ENCODE data around the gene SMARCA4.

Gene SMARCA4

GRCh38 chr19:10998666-10999065, 37.8 kb downstream of the SMARCA4 start:
- H3K27me3 ChIP-seq (ENCODE audit: insufficient read depth, low read length, poor library complexity, severe bottlenecking), result no peaks in the 10 kb centered on the region
- no peaks in the 10 kb centered on the region for H3K79me2 ChIP-seq (ENCODE audit: insufficient read depth, low read length)
- H3K4me2 ChIP-seq (ENCODE audit: low read depth, low read length, poor library complexity, severe bottlenecking), result no peak overlapping the region
- no peak overlapping the region for H3K4me3 ChIP-seq (ENCODE audit: low read length, poor library complexity, severe bottlenecking)
- H3K9ac ChIP-seq (ENCODE audit: low read depth, low read length, poor library complexity, severe bottlenecking), result no peak overlapping the region
- H3F3A ChIP-seq (ENCODE audit: low read depth), result no peaks in the 10 kb centered on the region
- H4K20me1 ChIP-seq (ENCODE audit: insufficient read depth, low read length, poor library complexity, severe bottlenecking), result no peaks in the 10 kb centered on the region
- TF ChIP-seq CTCF (conservative IDR thresholded peaks at IDR 0.05; ENCODE audit: low read length) (no peak), EZH2phosphoT487 (IDR thresholded peaks at IDR 0.05; ENCODE audit: borderline replicate concordance) (no peak)
- H3K9me2 ChIP-seq (replicated peaks; ENCODE audit: low read depth, low read length), result no peaks in the 10 kb centered on the region
- H2AFZ ChIP-seq (ENCODE audit: low read length), result no peak overlapping the region
- H3K4me1 ChIP-seq (ENCODE audit: insufficient read depth, low read length, poor library complexity, severe bottlenecking), result no peaks in the 10 kb centered on the region
- H3K9me3 ChIP-seq (ENCODE audit: insufficient read depth, low read depth, low read length), result no peaks in the 10 kb centered on the region
- peaks cover 83% of the 10 kb centered on the region; the same call in 1 of the 2 replicates for H3K36me3 ChIP-seq (ENCODE audit: insufficient read depth, low read length)

- no peaks in the 10 kb centered on the region for H3K9me3 ChIP-seq (ENCODE audit: insufficient read depth, low read depth, low read length)
- H3K4me2 ChIP-seq (ENCODE audit: low read depth, low read length, poor library complexity, severe bottlenecking), result no peak overlapping the region
- H3K79me2 ChIP-seq (ENCODE audit: insufficient read depth, low read length), result no peaks in the 10 kb centered on the region
- TF ChIP-seq CTCF (conservative IDR thresholded peaks at IDR 0.05; ENCODE audit: low read length) (no peak), EZH2phosphoT487 (IDR thresholded peaks at IDR 0.05; ENCODE audit: borderline replicate concordance) (no peak)
- no peak overlapping the region for H2AFZ ChIP-seq (ENCODE audit: low read length)
- peaks cover 76% of the 10 kb centered on the region for H3K36me3 ChIP-seq (ENCODE audit: insufficient read depth, low read length)
- no peak overlapping the region for H3K4me3 ChIP-seq (ENCODE audit: low read length, poor library complexity, severe bottlenecking)
- H3F3A ChIP-seq (ENCODE audit: low read depth), result no peaks in the 10 kb centered on the region
- H4K20me1 ChIP-seq (ENCODE audit: insufficient read depth, low read length, poor library complexity, severe bottlenecking), result no peaks in the 10 kb centered on the region
- no peaks in the 10 kb centered on the region for H3K27me3 ChIP-seq (ENCODE audit: insufficient read depth, low read length, poor library complexity, severe bottlenecking)
- no peaks in the 10 kb centered on the region for H3K9me2 ChIP-seq (replicated peaks; ENCODE audit: low read depth, low read length)
- H3K4me1 ChIP-seq (ENCODE audit: insufficient read depth, low read length, poor library complexity, severe bottlenecking), result no peaks in the 10 kb centered on the region
- no peak overlapping the region for H3K9ac ChIP-seq (ENCODE audit: low read depth, low read length, poor library complexity, severe bottlenecking)
Observed at GRCh38 chr19:11005521-11005920, 44.7 kb downstream of the SMARCA4 start.

- Histone ChIP-seq H3K4me1 (ENCODE audit: insufficient read depth, low read length, poor library complexity, severe bottlenecking) (no peaks in the 10 kb centered on the region), H3K9ac (ENCODE audit: low read depth, low read length, poor library complexity, severe bottlenecking) (no peak overlapping the region), H3F3A (ENCODE audit: low read depth) (no peaks in the 10 kb centered on the region), H2AFZ (ENCODE audit: low read length) (no peak overlapping the region), H3K79me2 (ENCODE audit: insufficient read depth, low read length) (no peaks in the 10 kb centered on the region), H3K36me3 (ENCODE audit: insufficient read depth, low read length) (peaks cover 80% of the 10 kb centered on the region), H3K9me3 (ENCODE audit: insufficient read depth, low read depth, low read length) (no peaks in the 10 kb centered on the region), H3K4me2 (ENCODE audit: low read depth, low read length, poor library complexity, severe bottlenecking) (no peak overlapping the region), H3K4me3 (ENCODE audit: low read length, poor library complexity, severe bottlenecking) (no peak overlapping the region), H3K9me2 (replicated peaks; ENCODE audit: low read depth, low read length) (no peaks in the 10 kb centered on the region), H3K27me3 (ENCODE audit: insufficient read depth, low read length, poor library complexity, severe bottlenecking) (no peaks in the 10 kb centered on the region), H4K20me1 (ENCODE audit: insufficient read depth, low read length, poor library complexity, severe bottlenecking) (no peaks in the 10 kb centered on the region)
- TF ChIP-seq EZH2phosphoT487 (IDR thresholded peaks at IDR 0.05; ENCODE audit: borderline replicate concordance) (no peak), CTCF (conservative IDR thresholded peaks at IDR 0.05; ENCODE audit: low read length) (no peak)
Observed at GRCh38 chr19:11007385-11007784, 46.6 kb downstream of the SMARCA4 start.

All from Loucy (cell line).